Activated effector memory CD4-positive, alpha-beta T cell treated with Interleukin-2 at 50 U/mL for 16 hours (primary cell): ENCODE data around the gene ZBTB44.
"Not testable (repeated sequence)": the region's sequence is repeated elsewhere in the genome, so short reads cannot be mapped to it uniquely, and the experiment has no call there.

Source experiments
- DNase-seq: peaks from one replicate; pipeline ENCODE4 v3.0.0-alpha.2; 2020

ZBTB44 gene

GRCh38 chr11:130314750-130315285 is at the start of gene ZBTB44:
Gene ZBTB44 (minus strand): TSS chr11:130314917. CDS start chr11:130261873, 53,044 bp downstream.
- peak; percentile 89 for DNase-seq

- DNase-seq: no peak
These were observed 44.7 kb upstream of the ZBTB44 start for GRCh38 chr11:130359419-130359818.

GRCh38 chr11:130358398-130358797 is 43.7 kb upstream of the ZBTB44 start:
- no peak for DNase-seq

GRCh38 chr11:130347261-130347660 is 32.5 kb upstream of the ZBTB44 start:
- no peak for DNase-seq

- DNase-seq: no peak
These were observed 30.1 kb upstream of the ZBTB44 start for GRCh38 chr11:130344841-130345240.

- no peak for DNase-seq
These were observed 26.1 kb upstream of the ZBTB44 start for GRCh38 chr11:130340671-130341319.

GRCh38 chr11:130338667-130339066 is 23.9 kb upstream of the ZBTB44 start:
- no peak for DNase-seq

GRCh38 chr11:130337281-130338089 is 22.8 kb upstream of the ZBTB44 start:
- DNase-seq: no peak

GRCh38 chr11:130331397-130331796 is 16.7 kb upstream of the ZBTB44 start:
- DNase-seq: not testable (repeated sequence)

- no peak for DNase-seq
These were observed 15.5 kb upstream of the ZBTB44 start for GRCh38 chr11:130330101-130330684.

- no peak for DNase-seq
These were observed 13.7 kb upstream of the ZBTB44 start for GRCh38 chr11:130328420-130328819.

GRCh38 chr11:130327716-130328115 is 13.0 kb upstream of the ZBTB44 start:
- DNase-seq: no peak

- no peak for DNase-seq
These were observed 11.0 kb upstream of the ZBTB44 start for GRCh38 chr11:130325691-130326090.

- no peak for DNase-seq
These were observed 9.0 kb upstream of the ZBTB44 start for GRCh38 chr11:130323452-130324450.

- DNase-seq: no peak
These were observed 7.4 kb upstream of the ZBTB44 start for GRCh38 chr11:130322126-130322525.

GRCh38 chr11:130318031-130318673 is 3.4 kb upstream of the ZBTB44 start:
- DNase-seq: no peak

- peak; percentile 49 for DNase-seq
These were observed 745 bp upstream of the ZBTB44 start for GRCh38 chr11:130315354-130315970.

GRCh38 chr11:130314184-130314749 is 450 bp downstream of the ZBTB44 start:
- DNase-seq: peak; percentile 60

GRCh38 chr11:130313383-130314183 is 1.1 kb downstream of the ZBTB44 start:
- DNase-seq: no peak

GRCh38 chr11:130312046-130312445 is 2.7 kb downstream of the ZBTB44 start:
- no peak for DNase-seq
